SK-N-SH (cell line): ENCODE data around the gene EXOC3. TPM values are rescaled to one million over a fixed set of nuclear protein-coding genes. Genes with fewer than 3 reads are reported as not detected.

Source experiments
- CTCF ChIA-PET: fragments of 300-600, 350-600 bp; formaldehyde crosslinking; extraction: SDS; loops from one replicate; lab custom pipeline; 2021; lab: Yijun Ruan, JAX
- POLR2A ChIA-PET: fragments of 350-600 bp; sonication (Branson Sonifier 250); formaldehyde crosslinking; extraction: SDS; loops from one replicate; lab custom pipeline; 2020; ENCODE audit warnings: antibody characterized with exemption, inconsistent platforms; lab: Yijun Ruan, JAX
- DNase-seq: peaks from one replicate; pipeline ENCODE4 v3.0.0; 2012
- H2AFZ ChIP-seq: fragments of 200-600 bp; sonication (generic); 2 replicates; pipeline ENCODE4 v1.8.1; 2016; ENCODE audit warnings: antibody characterized with exemption, mild to moderate bottlenecking, low read depth
- H3F3A ChIP-seq: fragments of 200-600 bp; sonication (generic); replicated peaks from 2 replicates; pipeline ENCODE3; 2016; ENCODE audit warnings: antibody characterized with exemption, mild to moderate bottlenecking; ENCODE audit not compliant: insufficient read depth
- H3K27ac ChIP-seq, 2 experiments: fragments of 200-500 bp in 1 of 2; fragments of 200-600 bp in 1 of 2; sonication (Bioruptor generic) in 1 of 2; sonication (generic), shearing (Covaris generic) in 1 of 2; 2 replicates each; pipeline versions ENCODE4 v1.5.1 to v1.6.1; 2014 to 2016; ENCODE audit warnings: low read depth in 2 of 2, inconsistent platforms in 1 of 2, low read length in 1 of 2, mild to moderate bottlenecking in 1 of 2, mixed read lengths in 1 of 2
- H3K27me3 ChIP-seq: fragments of 200-600 bp; sonication (generic), shearing (Covaris generic); 2 replicates; pipeline ENCODE4 v1.6.1; 2016; ENCODE audit warnings: mixed run types; ENCODE audit not compliant: insufficient read depth
- H3K36me3 ChIP-seq, 2 experiments: fragments of 200-500 bp in 1 of 2; fragments of 200-600 bp in 1 of 2; sonication (Bioruptor generic) in 1 of 2; sonication (generic) in 1 of 2; replicated peaks in 1 of 2; 2 replicates each; pipeline versions ENCODE3 to v1.5.1; 2014 to 2016; ENCODE audit warnings: low read length in 1 of 2, mild to moderate bottlenecking in 1 of 2; ENCODE audit not compliant: insufficient read depth in 2 of 2, control insufficient read depth in 1 of 2
- H3K4me1 ChIP-seq, 2 experiments: fragments of 200-500 bp in 1 of 2; fragments of 200-600 bp in 1 of 2; sonication (Bioruptor generic) in 1 of 2; sonication (generic), shearing (Covaris generic) in 1 of 2; 2 replicates each; pipeline versions ENCODE4 v1.5.1 to v1.6.1; 2014 to 2016; ENCODE audit warnings: low read depth in 1 of 2, low read length in 1 of 2, mixed run types in 1 of 2; ENCODE audit not compliant: insufficient read depth in 2 of 2, control insufficient read depth in 1 of 2
- H3K4me2 ChIP-seq: fragments of 200-600 bp; sonication (generic), shearing (Covaris generic); 2 replicates; pipeline ENCODE4 v1.6.1; 2017; ENCODE audit warnings: mixed run types
- H3K4me3 ChIP-seq, 2 experiments: fragments of 200-500 bp in 1 of 2; fragments of 200-600 bp in 1 of 2; sonication (Bioruptor generic) in 1 of 2; sonication (generic), shearing (Covaris generic) in 1 of 2; 2 replicates each; pipeline versions ENCODE4 v1.5.1 to v1.8.1; 2014 to 2016; ENCODE audit warnings: low read depth in 2 of 2, inconsistent platforms in 1 of 2, low read length in 1 of 2, mild to moderate bottlenecking in 1 of 2, mixed read lengths in 1 of 2, moderate library complexity in 1 of 2
- H3K79me2 ChIP-seq: fragments of 200-600 bp; sonication (generic); 2 replicates; pipeline ENCODE4 v1.8.1; 2017; ENCODE audit warnings: mild to moderate bottlenecking; ENCODE audit not compliant: insufficient read depth
- H3K9ac ChIP-seq: fragments of 200-600 bp; sonication (generic); 2 replicates; pipeline ENCODE4 v1.6.1; 2017; ENCODE audit warnings: mixed run types
- H3K9me2 ChIP-seq: fragments of 200-600 bp; sonication (generic); 2 replicates; pipeline ENCODE4 v1.6.1; 2017; ENCODE audit warnings: mixed run types
- H3K9me3 ChIP-seq: fragments of 200-600 bp; sonication (generic); 2 replicates; pipeline ENCODE4 v1.6.1; 2017; ENCODE audit warnings: mixed run types, mild to moderate bottlenecking, moderate library complexity
- H4K20me1 ChIP-seq: fragments of 200-600 bp; sonication (generic); 2 replicates; pipeline ENCODE4 v1.6.1; 2017; ENCODE audit warnings: mild to moderate bottlenecking, mixed run types; ENCODE audit not compliant: insufficient read depth
- ELF1 ChIP-seq: IDR thresholded peaks from 2 replicates; pipeline ENCODE4 v1.4.0; 2012
- EP300 ChIP-seq, 2 experiments: IDR thresholded peaks; 2 replicates each; pipeline versions ENCODE4 v1.4.0 to v1.6.1; 2012; ENCODE audit warnings: borderline replicate concordance in 1 of 2, low read depth in 1 of 2, low read length in 1 of 2
- EZH2phosphoT487 ChIP-seq: fragments of 200-600 bp; sonication (generic); IDR thresholded peaks from 2 replicates; pipeline ENCODE4 v1.6.1; 2017; ENCODE audit warnings: low read depth, mixed run types, mild to moderate bottlenecking, antibody characterized with exemption, moderate library complexity, borderline replicate concordance
- FOSL2 ChIP-seq: IDR thresholded peaks from 2 replicates; pipeline ENCODE4 v1.4.0; 2012; ENCODE audit warnings: low read depth, mild to moderate bottlenecking, moderate library complexity, borderline replicate concordance
- GABPA ChIP-seq: IDR thresholded peaks from 2 replicates; pipeline ENCODE4 v1.4.0; 2012; ENCODE audit warnings: low read depth, mild to moderate bottlenecking
- MEF2A ChIP-seq: IDR thresholded peaks from 2 replicates; pipeline ENCODE4 v1.4.0; 2012; ENCODE audit warnings: low read depth, borderline replicate concordance
- MXI1 ChIP-seq: IDR thresholded peaks from 2 replicates; pipeline ENCODE4 v1.6.1; 2012; ENCODE audit warnings: mild to moderate bottlenecking, low read depth, low read length, improper control_type of control experiment
- NRF1 ChIP-seq: IDR thresholded peaks from 2 replicates; pipeline ENCODE4 v1.6.1; 2012; ENCODE audit warnings: low read depth, mild to moderate bottlenecking, low read length
- POLR2AphosphoS5 ChIP-seq: IDR thresholded peaks from 2 replicates; pipeline ENCODE4 v1.6.1; 2012; ENCODE audit warnings: low read depth, low read length
- RCOR1 ChIP-seq: fragments of 150-350 bp; IDR thresholded peaks from 2 replicates; pipeline ENCODE4 v1.6.1; 2017; ENCODE audit warnings: antibody characterized with exemption, low read length
- SMC3 ChIP-seq: IDR thresholded peaks from 2 replicates; pipeline ENCODE4 v1.6.1; 2012; ENCODE audit warnings: low read depth, low read length, improper control_type of control experiment
- TCF12 ChIP-seq: IDR thresholded peaks from 2 replicates; pipeline ENCODE4 v1.4.0; 2012
- TEAD4 ChIP-seq: IDR thresholded peaks from 2 replicates; pipeline ENCODE4 v1.4.0; 2012; ENCODE audit warnings: mild to moderate bottlenecking, borderline replicate concordance; ENCODE audit not compliant: insufficient read depth
- WGBS: methylation state at CpG from one replicate; pipeline ENCODE4 v1.1.6; 2017; ENCODE audit warnings: low lambda C conversion rate; 5-methylcytosine and 5-hydroxymethylcytosine counted together
- polyA plus RNA-seq, 3 experiments: library from polyadenylated mRNA; depleted of rRNA; stranded (reverse); fragments of >200 nt; gene quantifications; 2 replicates each; pipeline ENCODE4 v1.2.3, GENCODE V29; 2012
- TF ChIP-seq, protein P1 (sequence below): IDR thresholded peaks from 2 replicates; pipeline ENCODE4 v1.6.1; 2012; ENCODE audit warnings: mild to moderate bottlenecking, low read depth, low read length, moderate library complexity
- TF ChIP-seq, protein P2 (sequence below): IDR thresholded peaks from 2 replicates; pipeline ENCODE4 v1.4.0; 2012; ENCODE audit warnings: low read depth, borderline replicate concordance
- TF ChIP-seq, protein P3 (sequence below): IDR thresholded peaks from 2 replicates; pipeline ENCODE4 v1.4.0; 2012; ENCODE audit warnings: low read depth, borderline replicate concordance
- TF ChIP-seq, protein P4 (sequence below): fragments of 150-350 bp; IDR thresholded peaks from 2 replicates; pipeline ENCODE4 v1.6.1; 2017; ENCODE audit warnings: antibody characterized with exemption, low read length, low read depth, borderline replicate concordance

EXOC3 gene
- polyA plus RNA-seq, 1 of the 3 experiments (the other 2 are of a cell fraction): 25.7 TPM

DNA sequence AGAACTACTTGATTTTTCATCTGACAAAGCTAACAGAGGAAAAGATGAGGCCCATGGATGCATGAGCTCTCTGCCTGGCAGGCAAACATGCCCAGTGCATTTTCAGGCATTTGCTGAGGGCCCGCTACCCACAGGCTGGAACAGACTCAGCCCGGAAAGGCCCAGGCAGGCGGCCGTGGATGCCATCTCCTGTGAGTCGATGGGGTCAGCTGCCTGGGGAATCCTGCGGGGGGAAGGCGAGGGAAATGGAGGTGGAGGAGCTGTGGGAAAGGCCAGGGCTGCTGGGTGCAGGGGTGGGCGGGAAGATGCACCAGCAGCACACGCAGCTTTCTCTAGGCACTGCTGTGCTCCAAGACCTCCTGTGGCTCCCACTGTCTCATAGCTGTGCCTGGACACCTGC lies 67.5 kb downstream of the EXOC3 start:
- Histone ChIP-seq H3K4me1 (no peaks in the 10 kb centered on the region; a peak in 1 of 4 replicates), H3K27me3 (peaks cover 22% of the 10 kb centered on the region; the same call in 1 of the 2 replicates), H2AFZ (no peak overlapping the region), H3K9me3 (no peaks in the 10 kb centered on the region), H3F3A (no peaks in the 10 kb centered on the region), H3K27ac (no peak overlapping the region), H3K9me2 (no peaks in the 10 kb centered on the region), H3K4me2 (no peak overlapping the region), H3K4me3 (no peak overlapping the region), H3K36me3 (no peaks in the 10 kb centered on the region), H3K79me2 (no peaks in the 10 kb centered on the region), H4K20me1 (no peaks in the 10 kb centered on the region), H3K9ac (no peak overlapping the region)
- POLR2A ChIA-PET: no interaction called here
- WGBS: 36% methylated on average over 4 of the region's 9 CpGs
- TF ChIP-seq, protein P1, sequence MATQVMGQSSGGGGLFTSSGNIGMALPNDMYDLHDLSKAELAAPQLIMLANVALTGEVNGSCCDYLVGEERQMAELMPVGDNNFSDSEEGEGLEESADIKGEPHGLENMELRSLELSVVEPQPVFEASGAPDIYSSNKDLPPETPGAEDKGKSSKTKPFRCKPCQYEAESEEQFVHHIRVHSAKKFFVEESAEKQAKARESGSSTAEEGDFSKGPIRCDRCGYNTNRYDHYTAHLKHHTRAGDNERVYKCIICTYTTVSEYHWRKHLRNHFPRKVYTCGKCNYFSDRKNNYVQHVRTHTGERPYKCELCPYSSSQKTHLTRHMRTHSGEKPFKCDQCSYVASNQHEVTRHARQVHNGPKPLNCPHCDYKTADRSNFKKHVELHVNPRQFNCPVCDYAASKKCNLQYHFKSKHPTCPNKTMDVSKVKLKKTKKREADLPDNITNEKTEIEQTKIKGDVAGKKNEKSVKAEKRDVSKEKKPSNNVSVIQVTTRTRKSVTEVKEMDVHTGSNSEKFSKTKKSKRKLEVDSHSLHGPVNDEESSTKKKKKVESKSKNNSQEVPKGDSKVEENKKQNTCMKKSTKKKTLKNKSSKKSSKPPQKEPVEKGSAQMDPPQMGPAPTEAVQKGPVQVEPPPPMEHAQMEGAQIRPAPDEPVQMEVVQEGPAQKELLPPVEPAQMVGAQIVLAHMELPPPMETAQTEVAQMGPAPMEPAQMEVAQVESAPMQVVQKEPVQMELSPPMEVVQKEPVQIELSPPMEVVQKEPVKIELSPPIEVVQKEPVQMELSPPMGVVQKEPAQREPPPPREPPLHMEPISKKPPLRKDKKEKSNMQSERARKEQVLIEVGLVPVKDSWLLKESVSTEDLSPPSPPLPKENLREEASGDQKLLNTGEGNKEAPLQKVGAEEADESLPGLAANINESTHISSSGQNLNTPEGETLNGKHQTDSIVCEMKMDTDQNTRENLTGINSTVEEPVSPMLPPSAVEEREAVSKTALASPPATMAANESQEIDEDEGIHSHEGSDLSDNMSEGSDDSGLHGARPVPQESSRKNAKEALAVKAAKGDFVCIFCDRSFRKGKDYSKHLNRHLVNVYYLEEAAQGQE: no peak
- TF ChIP-seq FOSL2 (no peak), RCOR1 (no peak), SMC3 (no peak), ELF1 (no peak), TEAD4 (no peak), GABPA (no peak), POLR2AphosphoS5 (no peak), EZH2phosphoT487 (no peak), TCF12 (no peak), MEF2A (no peak), MXI1 (no peak), NRF1 (no peak), EP300 (IDR thresholded peaks at IDR 0.05; ENCODE audit: borderline replicate concordance in 1 of 2, low read depth in 1 of 2, low read length in 1 of 2) (no peak)
- TF ChIP-seq, protein P2, sequence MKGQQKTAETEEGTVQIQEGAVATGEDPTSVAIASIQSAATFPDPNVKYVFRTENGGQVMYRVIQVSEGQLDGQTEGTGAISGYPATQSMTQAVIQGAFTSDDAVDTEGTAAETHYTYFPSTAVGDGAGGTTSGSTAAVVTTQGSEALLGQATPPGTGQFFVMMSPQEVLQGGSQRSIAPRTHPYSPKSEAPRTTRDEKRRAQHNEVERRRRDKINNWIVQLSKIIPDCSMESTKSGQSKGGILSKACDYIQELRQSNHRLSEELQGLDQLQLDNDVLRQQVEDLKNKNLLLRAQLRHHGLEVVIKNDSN: no peak
- TF ChIP-seq, protein P3, sequence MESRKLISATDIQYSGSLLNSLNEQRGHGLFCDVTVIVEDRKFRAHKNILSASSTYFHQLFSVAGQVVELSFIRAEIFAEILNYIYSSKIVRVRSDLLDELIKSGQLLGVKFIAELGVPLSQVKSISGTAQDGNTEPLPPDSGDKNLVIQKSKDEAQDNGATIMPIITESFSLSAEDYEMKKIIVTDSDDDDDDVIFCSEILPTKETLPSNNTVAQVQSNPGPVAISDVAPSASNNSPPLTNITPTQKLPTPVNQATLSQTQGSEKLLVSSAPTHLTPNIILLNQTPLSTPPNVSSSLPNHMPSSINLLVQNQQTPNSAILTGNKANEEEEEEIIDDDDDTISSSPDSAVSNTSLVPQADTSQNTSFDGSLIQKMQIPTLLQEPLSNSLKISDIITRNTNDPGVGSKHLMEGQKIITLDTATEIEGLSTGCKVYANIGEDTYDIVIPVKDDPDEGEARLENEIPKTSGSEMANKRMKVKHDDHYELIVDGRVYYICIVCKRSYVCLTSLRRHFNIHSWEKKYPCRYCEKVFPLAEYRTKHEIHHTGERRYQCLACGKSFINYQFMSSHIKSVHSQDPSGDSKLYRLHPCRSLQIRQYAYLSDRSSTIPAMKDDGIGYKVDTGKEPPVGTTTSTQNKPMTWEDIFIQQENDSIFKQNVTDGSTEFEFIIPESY: no peak
- TF ChIP-seq, protein P4, sequence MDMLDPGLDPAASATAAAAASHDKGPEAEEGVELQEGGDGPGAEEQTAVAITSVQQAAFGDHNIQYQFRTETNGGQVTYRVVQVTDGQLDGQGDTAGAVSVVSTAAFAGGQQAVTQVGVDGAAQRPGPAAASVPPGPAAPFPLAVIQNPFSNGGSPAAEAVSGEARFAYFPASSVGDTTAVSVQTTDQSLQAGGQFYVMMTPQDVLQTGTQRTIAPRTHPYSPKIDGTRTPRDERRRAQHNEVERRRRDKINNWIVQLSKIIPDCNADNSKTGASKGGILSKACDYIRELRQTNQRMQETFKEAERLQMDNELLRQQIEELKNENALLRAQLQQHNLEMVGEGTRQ: no peak
- CTCF ChIA-PET: interaction anchor here (1.2 kb wide), 1 partner anchor 17 kb away, joined by 3 read pairs; no protein-coding TSS in a partner anchor
- DNase-seq: no peak
